Left lobe of liver (tissue), 2 donors: ENCODE results near the gene FBN2. TPM values are rescaled to one million over a fixed set of nuclear protein-coding genes. Genes with fewer than 3 reads are reported as not detected.
"Not testable (repeated sequence)": the region's sequence is repeated elsewhere in the genome, so short reads cannot be mapped to it uniquely, and the experiment has no call there.

ENCODE experiments used
- ATAC-seq: fragments of 200-7000 bp; cut with Tn5 transposase; one replicate; pipeline ENCODE4 v1.9.1; 2020; ENCODE audit warnings: mild to moderate bottlenecking, moderate library complexity
- DNase-seq: peaks from one replicate; pipeline ENCODE4 v3.0.0-alpha.2; 2020; ENCODE audit warnings: low spot score
- total RNA-seq: library from RNA; stranded (reverse); gene quantifications from one replicate; pipeline ENCODE4 v1.2.1, GENCODE V29; 2021
- donor health status: DM: no; HTN: no; CAD: no; lungs with moderate emphysema.
- donor health status: DM: no; HTN: yes; CAD: no.

Gene FBN2
- total RNA-seq, 1 donor from 2014 or later, result 0.73 TPM

GRCh38 chr5:128432913-128433440 is 105.1 kb downstream of the FBN2 start:
- no peak for ATAC-seq

GRCh38 chr5:128427921-128428320 is 110.1 kb downstream of the FBN2 start:
- no peak for DNase-seq

More at GRCh38 chr5:128432913-128433440, 105.1 kb downstream of the FBN2 start:
- DNase-seq, result no peak

GRCh38 chr5:128426090-128426534 is 111.9 kb downstream of the FBN2 start:
- DNase-seq (no peak), ATAC-seq (no peak)

More at GRCh38 chr5:128427921-128428320, 110.1 kb downstream of the FBN2 start:
- ATAC-seq, result no peak

GRCh38 chr5:128424646-128425045 is 113.4 kb downstream of the FBN2 start:
- no peak for DNase-seq
- ATAC-seq, result no peak

- DNase-seq (no peak), ATAC-seq (no peak)
Observed at GRCh38 chr5:128422612-128423011, 115.4 kb downstream of the FBN2 start.

- DNase-seq (no peak), ATAC-seq (no peak)
Observed at GRCh38 chr5:128414469-128414868, 123.6 kb downstream of the FBN2 start.

GRCh38 chr5:128413356-128413755 is 124.7 kb downstream of the FBN2 start:
- no peak for DNase-seq
- no peak for ATAC-seq

- no peak for DNase-seq
- ATAC-seq, result no peak
Observed at GRCh38 chr5:128412145-128412930, 125.7 kb downstream of the FBN2 start.

- DNase-seq, result no peak
Observed at GRCh38 chr5:128409166-128409800, 128.8 kb downstream of the FBN2 start.

GRCh38 chr5:128408622-128409021 is 129.4 kb downstream of the FBN2 start:
- DNase-seq (no peak), ATAC-seq (no peak)

More at GRCh38 chr5:128409166-128409800, 128.8 kb downstream of the FBN2 start:
- no peak for ATAC-seq

- DNase-seq, result no peak
- no peak for ATAC-seq
Observed at GRCh38 chr5:128407944-128408343, 130.1 kb downstream of the FBN2 start.

- no peak for DNase-seq
- ATAC-seq, result no peak
Observed at GRCh38 chr5:128406803-128407202, 131.2 kb downstream of the FBN2 start.

- DNase-seq (no peak), ATAC-seq (no peak)
Observed at GRCh38 chr5:128405159-128405558, 132.9 kb downstream of the FBN2 start.

GRCh38 chr5:128403333-128403732 is 134.7 kb downstream of the FBN2 start:
- DNase-seq (no peak), ATAC-seq (no peak)

- ATAC-seq, result no peak
- no peak for DNase-seq
Observed at GRCh38 chr5:128402506-128402905, 135.5 kb downstream of the FBN2 start.

- not testable (repeated sequence) for DNase-seq, ATAC-seq
Observed at GRCh38 chr5:128400766-128401165, 137.3 kb downstream of the FBN2 start.

GRCh38 chr5:128399111-128399510 is 138.9 kb downstream of the FBN2 start:
- ATAC-seq (no peak), DNase-seq (no peak)

GRCh38 chr5:128397876-128398275 is 140.2 kb downstream of the FBN2 start:
- no peak for DNase-seq
- no peak for ATAC-seq

GRCh38 chr5:128395073-128395472 is 143.0 kb downstream of the FBN2 start:
- no peak for ATAC-seq
- no peak for DNase-seq

- ATAC-seq (no peak), DNase-seq (no peak)
Observed at GRCh38 chr5:128384068-128384467, 154.0 kb downstream of the FBN2 start.

GRCh38 chr5:128380337-128380736 is 157.7 kb downstream of the FBN2 start:
- no peak for DNase-seq
- ATAC-seq, result no peak

GRCh38 chr5:128378632-128379031 is 159.4 kb downstream of the FBN2 start:
- DNase-seq (no peak), ATAC-seq (no peak)
